ENCODE measurements around the gene FTH1.

- TF ChIP-seq POLR2A (IDR thresholded peaks at IDR 0.05; ENCODE audit: low read length) (no peak), GATA1 (IDR thresholded peaks at IDR 0.05; ENCODE audit: low read depth, low read length) (no peak)
Measured at GRCh38 chr11:61994981-61995380, 27.5 kb upstream of the FTH1 start.
